PC-9 (cell line): Measurements from ENCODE around the gene DPH1. TPM values are rescaled to one million over a fixed set of nuclear protein-coding genes. Genes with fewer than 3 reads are reported as not detected.

Experiments used
- BruUV-seq: library from RNA; stranded (reverse); fragments of 400-500 nt; replicated peaks from 2 replicates; lab custom pipeline; 2021; lab: Mats Ljungman, UMichigan
- CTCF ChIA-PET: fragments of 300-600 bp; sonication (Branson Sonifier 250); formaldehyde crosslinking; loops from one replicate; lab custom pipeline; 2022; ENCODE audit warnings: antibody characterized with exemption; lab: Charles Lee
- POLR2A ChIA-PET: fragments of 300-600 bp; sonication (Branson Sonifier 250); formaldehyde crosslinking; loops from one replicate; lab custom pipeline; 2022; ENCODE audit warnings: antibody characterized with exemption; ENCODE audit not compliant: unreplicated experiment; lab: Charles Lee
- DNase-seq, 2 experiments: peaks; one replicate each; pipeline versions ENCODE4 v3.0.0 to v3.0.0-alpha.2; 2015 to 2022; ENCODE audit warnings: mixed read lengths in 1 of 2
- H2AFZ ChIP-seq: fragments of 200-600 bp; sonication (generic); 2 replicates; pipeline ENCODE4 v1.8.1; 2017; ENCODE audit warnings: antibody characterized with exemption
- H3F3A ChIP-seq: fragments of 200-600 bp; sonication (generic); 2 replicates; pipeline ENCODE4 v1.8.1; 2017; ENCODE audit warnings: antibody characterized with exemption, mild to moderate bottlenecking, low read depth; ENCODE audit not compliant: insufficient read depth
- H3K27ac ChIP-seq: fragments of 200-600 bp; sonication (generic); 2 replicates; pipeline ENCODE4 v1.6.1; 2016; ENCODE audit warnings: mixed run types
- H3K27me3 ChIP-seq: fragments of 200-600 bp; sonication (generic); 2 replicates; pipeline ENCODE4 v1.6.1; 2016; ENCODE audit warnings: low read depth, mixed run types; ENCODE audit not compliant: insufficient read depth
- H3K36me3 ChIP-seq: fragments of 200-600 bp; sonication (generic); 2 replicates; pipeline ENCODE4 v1.6.1; 2016; ENCODE audit warnings: low read depth, mixed run types
- H3K4me1 ChIP-seq: fragments of 200-600 bp; sonication (generic); replicated peaks from 2 replicates; pipeline ENCODE4 v1.6.1; 2016; ENCODE audit warnings: mixed run types; ENCODE audit not compliant: insufficient read depth
- H3K4me2 ChIP-seq: fragments of 200-600 bp; sonication (generic); 2 replicates; pipeline ENCODE4 v1.6.1; 2017; ENCODE audit warnings: mixed run types
- H3K4me3 ChIP-seq: fragments of 200-600 bp; sonication (generic); 2 replicates; pipeline ENCODE4 v1.6.1; 2016; ENCODE audit warnings: mixed run types
- H3K79me2 ChIP-seq: fragments of 200-600 bp; sonication (generic); 2 replicates; pipeline ENCODE4 v1.6.1; 2017; ENCODE audit warnings: low read depth, mixed run types
- H3K9me2 ChIP-seq: fragments of 200-600 bp; sonication (generic); 2 replicates; pipeline ENCODE4 v1.8.1; 2017; ENCODE audit warnings: mild to moderate bottlenecking; ENCODE audit not compliant: insufficient read depth
- H3K9me3 ChIP-seq: fragments of 200-600 bp; sonication (generic); 2 replicates; pipeline ENCODE4 v1.8.1; 2016; ENCODE audit warnings: low read depth; ENCODE audit not compliant: insufficient read depth
- H4K20me1 ChIP-seq: fragments of 200-600 bp; sonication (generic); 2 replicates; pipeline ENCODE4 v1.8.1; 2017; ENCODE audit not compliant: insufficient read depth
- EZH2 ChIP-seq: fragments of 200-600 bp; sonication (generic); IDR thresholded peaks from 2 replicates; pipeline ENCODE4 v1.8.0; 2017; ENCODE audit warnings: antibody characterized with exemption, low read depth
- intact Hi-C: fragments of 100-400 bp; cut with micrococcal nuclease; formaldehyde crosslinking; loops from one replicate; pipeline ENCODE4 v1.10.0; 2022; ENCODE audit not compliant: unreplicated experiment
- total RNA-seq: library from RNA; stranded (reverse); gene quantifications from 2 replicates; pipeline ENCODE4 v1.2.3, GENCODE V29; 2021
- TF ChIP-seq, protein P1 (sequence below): fragments of 200-600 bp; sonication (generic); conservative IDR thresholded peaks from 2 replicates; pipeline ENCODE4 v1.6.1; 2017; ENCODE audit warnings: mixed run types, antibody characterized with exemption, mild to moderate bottlenecking, moderate library complexity

DPH1 gene
- total RNA-seq, 1 experiment from 2014 or later, result 36.7 TPM

DNA sequence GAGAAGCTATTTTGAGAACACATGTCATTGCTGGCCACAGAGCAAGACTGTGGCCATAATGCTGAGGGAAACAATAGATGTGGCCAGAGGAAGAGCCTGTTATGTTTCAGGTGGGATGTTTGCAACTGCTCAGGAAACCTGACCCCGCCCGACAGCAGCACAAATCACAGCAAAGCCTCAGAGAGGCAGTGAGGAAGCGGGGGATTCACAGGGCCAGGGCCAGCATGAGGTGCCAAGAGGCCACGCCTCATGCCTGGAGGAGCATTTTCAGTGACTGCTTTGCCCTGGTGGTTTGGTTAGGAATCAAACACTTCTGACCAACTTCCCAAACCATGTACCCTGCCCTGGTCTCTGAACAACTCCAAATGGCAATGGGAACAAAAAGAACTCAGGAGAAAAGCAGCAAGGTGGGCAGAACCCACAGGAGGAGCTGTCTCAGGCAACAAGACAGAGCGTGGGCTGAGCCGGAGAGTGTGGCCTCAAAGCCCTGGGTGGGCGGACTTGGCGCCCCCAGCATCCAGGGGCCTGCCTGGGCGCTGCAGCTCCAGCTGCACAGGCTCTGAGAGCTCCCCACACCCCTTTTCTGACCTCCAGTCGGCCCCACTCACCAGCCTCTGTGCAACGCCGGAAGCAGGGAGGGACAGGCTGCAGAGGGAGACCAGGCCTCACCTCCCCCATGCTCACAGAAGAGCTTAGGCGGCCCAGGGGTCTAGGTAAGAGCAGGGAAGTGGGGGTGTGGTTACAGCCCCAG is 45.6 kb downstream of the DPH1 start:
- TF ChIP-seq EZH2, result no peak
- TF ChIP-seq, protein P1, sequence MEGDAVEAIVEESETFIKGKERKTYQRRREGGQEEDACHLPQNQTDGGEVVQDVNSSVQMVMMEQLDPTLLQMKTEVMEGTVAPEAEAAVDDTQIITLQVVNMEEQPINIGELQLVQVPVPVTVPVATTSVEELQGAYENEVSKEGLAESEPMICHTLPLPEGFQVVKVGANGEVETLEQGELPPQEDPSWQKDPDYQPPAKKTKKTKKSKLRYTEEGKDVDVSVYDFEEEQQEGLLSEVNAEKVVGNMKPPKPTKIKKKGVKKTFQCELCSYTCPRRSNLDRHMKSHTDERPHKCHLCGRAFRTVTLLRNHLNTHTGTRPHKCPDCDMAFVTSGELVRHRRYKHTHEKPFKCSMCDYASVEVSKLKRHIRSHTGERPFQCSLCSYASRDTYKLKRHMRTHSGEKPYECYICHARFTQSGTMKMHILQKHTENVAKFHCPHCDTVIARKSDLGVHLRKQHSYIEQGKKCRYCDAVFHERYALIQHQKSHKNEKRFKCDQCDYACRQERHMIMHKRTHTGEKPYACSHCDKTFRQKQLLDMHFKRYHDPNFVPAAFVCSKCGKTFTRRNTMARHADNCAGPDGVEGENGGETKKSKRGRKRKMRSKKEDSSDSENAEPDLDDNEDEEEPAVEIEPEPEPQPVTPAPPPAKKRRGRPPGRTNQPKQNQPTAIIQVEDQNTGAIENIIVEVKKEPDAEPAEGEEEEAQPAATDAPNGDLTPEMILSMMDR, result no peak
- Histone ChIP-seq H3K4me3 (no peak overlapping the region), H3K4me2 (no peak overlapping the region), H3K9me3 (no peaks in the 10 kb centered on the region), H3F3A (0 out of 2 replicates have a peak, but pooled peaks cover 6% of the 10 kb centered on the region), H3K36me3 (no peaks in the 10 kb centered on the region), H3K27ac (no peak overlapping the region), H2AFZ (no peak overlapping the region), H3K9me2 (no peaks in the 10 kb centered on the region), H4K20me1 (no peaks in the 10 kb centered on the region), H3K27me3 (no peaks in the 10 kb centered on the region), H3K4me1 (peaks cover 10% of the 10 kb centered on the region; the same call in 1 of the 2 replicates), H3K79me2 (no peaks in the 10 kb centered on the region)
- DNase-seq, result peak in 1 of 2 experiments; percentile 43
- intact Hi-C loops, result no loop called here
- POLR2A ChIA-PET, result no interaction called here
- CTCF ChIA-PET, result no interaction called here
- no TSS peak for BruUV-seq

DNA sequence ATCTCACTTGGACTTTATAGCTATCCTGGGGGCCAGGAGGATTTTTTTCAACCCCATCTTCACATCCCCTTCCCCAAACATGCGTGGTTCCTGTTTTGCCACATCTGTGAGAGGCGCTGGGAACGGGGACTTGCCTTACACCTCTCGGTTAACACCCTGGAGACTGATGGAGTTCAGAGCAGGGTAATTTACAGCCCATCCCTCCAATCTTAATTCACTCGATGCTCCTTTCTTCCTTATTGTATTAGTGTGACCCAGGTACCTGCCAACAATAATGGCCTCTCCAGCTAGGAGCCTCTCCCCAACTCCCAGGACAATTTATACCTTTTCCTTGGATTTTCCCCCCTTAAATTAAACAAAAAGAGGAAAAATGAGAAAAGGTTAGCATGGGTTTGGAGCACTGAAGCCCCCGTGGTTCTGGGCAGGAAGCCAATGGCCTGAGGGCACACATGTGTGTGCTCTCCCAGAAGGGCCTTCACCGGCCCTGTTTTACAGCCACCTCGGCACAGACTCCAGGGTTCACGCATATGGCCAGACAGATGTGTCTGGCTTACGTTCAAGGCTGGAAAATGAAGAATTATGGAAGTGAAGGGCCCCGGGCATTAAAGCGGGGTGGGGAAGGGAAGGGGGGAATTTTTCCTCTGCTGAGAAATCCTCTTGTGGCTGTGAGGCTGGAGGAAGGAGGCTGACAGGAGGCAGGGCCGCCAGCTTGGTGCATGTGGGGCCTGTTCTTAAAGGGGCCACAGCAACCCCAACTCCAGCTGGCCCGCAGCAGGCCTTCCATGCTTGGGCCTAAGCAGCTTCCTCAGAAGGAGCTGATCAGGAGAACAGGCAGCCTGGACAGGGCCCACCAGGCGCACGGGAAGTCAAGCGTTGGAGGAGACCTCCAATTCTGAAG is 46.4 kb downstream of the DPH1 start:
- ChIA-PET POLR2A (no interaction called here), CTCF (interaction anchor here (0.5 kb wide), 1 partner anchor 283 kb away, joined by 8 read pairs; no protein-coding TSS in a partner anchor)
- TF ChIP-seq EZH2, result no peak
- no peaks in the 10 kb centered on the region for H3K36me3 ChIP-seq
- H3K9me2 ChIP-seq, result no peaks in the 10 kb centered on the region
- intact Hi-C loops, result no loop called here
- no peak overlapping the region for H3K4me2 ChIP-seq
- no peaks in the 10 kb centered on the region for H4K20me1 ChIP-seq
- H3K27ac ChIP-seq, result no peak overlapping the region
- peaks cover 10% of the 10 kb centered on the region; the same call in 1 of the 2 replicates for H3K4me1 ChIP-seq
- H3K9me3 ChIP-seq, result no peaks in the 10 kb centered on the region
- H3F3A ChIP-seq, result 0 out of 2 replicates have a peak, but pooled peaks cover 6% of the 10 kb centered on the region
- H3K27me3 ChIP-seq, result no peaks in the 10 kb centered on the region
- BruUV-seq, result no TSS peak
- no peak overlapping the region for H3K4me3 ChIP-seq
- H3K79me2 ChIP-seq, result no peaks in the 10 kb centered on the region
- DNase-seq, result no peak
- H2AFZ ChIP-seq, result no peak overlapping the region

DNA sequence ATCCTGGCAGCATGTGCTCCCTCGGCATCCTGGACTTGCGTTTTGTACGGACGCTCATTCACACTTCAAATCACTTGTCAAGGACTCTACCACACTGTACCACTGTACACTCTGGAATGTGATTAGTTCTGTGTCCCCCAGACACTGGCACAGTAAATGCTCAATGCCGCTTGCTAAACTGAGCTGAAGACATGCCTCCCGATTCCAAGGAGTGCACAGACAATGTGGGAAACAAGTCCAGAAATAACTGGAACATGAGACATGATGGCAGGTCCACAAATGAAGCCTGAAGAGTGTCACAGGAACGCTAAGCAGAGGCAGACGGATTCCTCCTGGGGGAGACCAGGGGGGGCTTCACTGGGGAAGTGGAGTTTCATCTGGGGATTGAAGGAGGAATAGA is 47.1 kb downstream of the DPH1 start:
- POLR2A ChIA-PET, result no interaction called here

More for the DNA sequence above, 47.1 kb downstream of the DPH1 start:
- H3F3A ChIP-seq, result 0 out of 2 replicates have a peak, but pooled peaks cover 6% of the 10 kb centered on the region
- no TSS peak for BruUV-seq
- H3K4me3 ChIP-seq, result no peak overlapping the region
- H3K4me1 ChIP-seq, result peaks cover 10% of the 10 kb centered on the region; the same call in 1 of the 2 replicates
- no peaks in the 10 kb centered on the region for H3K79me2 ChIP-seq
- intact Hi-C loops, result no loop called here
- no peak overlapping the region for H3K4me2 ChIP-seq
- H3K27ac ChIP-seq, result no peak overlapping the region
- DNase-seq, result no peak
- H3K9me3 ChIP-seq, result no peaks in the 10 kb centered on the region
- H3K27me3 ChIP-seq, result no peaks in the 10 kb centered on the region
- H2AFZ ChIP-seq, result no peak overlapping the region
- no peaks in the 10 kb centered on the region for H3K36me3 ChIP-seq
- H4K20me1 ChIP-seq, result no peaks in the 10 kb centered on the region
- no peak for TF ChIP-seq EZH2
- TF ChIP-seq, protein P1, result no peak
- H3K9me2 ChIP-seq, result no peaks in the 10 kb centered on the region
- CTCF ChIA-PET, result no interaction called here
